GM13977 (cell line): ENCODE data around the gene KCNH8.
"Not testable (repeated sequence)": the region's sequence is repeated elsewhere in the genome, so short reads cannot be mapped to it uniquely, and the experiment has no call there.

Experiments
- DNase-seq: peaks from one replicate; pipeline ENCODE4 v3.0.0; 2012; ENCODE audit warnings: low spot score
- CTCF ChIP-seq: IDR thresholded peaks from 2 replicates; pipeline ENCODE4 v1.5.1; 2012; ENCODE audit warnings: mild to moderate bottlenecking, control low read depth; ENCODE audit not compliant: insufficient read depth; ENCODE audit errors: extremely low read depth, missing control alignments
- in situ Hi-C: fragments of 300-500 bp; cut with MboI; formaldehyde crosslinking; loops from one replicate; pipeline ENCODE4 v1.12.0; 2022; ENCODE audit warnings: low sequenced_read_pairs, low pct_unique_long_range_greater_than_20kb, mixed read lengths, inconsistent platforms; ENCODE audit not compliant: unreplicated experiment

The KCNH8 gene

GRCh38 chr3:19147905-19148767, at the start of gene KCNH8:
TSS of gene KCNH8 (plus strand) at chr3:19148510. CDS start at chr3:19148720, 210 bp downstream.
- TF ChIP-seq CTCF = no peak
- peak; percentile 32 for DNase-seq

GRCh38 chr3:19102654-19103290, 45.5 kb upstream of the KCNH8 start:
- in situ Hi-C loops, DNase-seq: not testable (repeated sequence)

More at GRCh38 chr3:19147905-19148767, at the start of gene KCNH8:
- in situ Hi-C loops = no loop called here

- in situ Hi-C loops = no loop called here
- no peak for TF ChIP-seq CTCF
- DNase-seq = no peak
Measured at GRCh38 chr3:19103510-19103909, 44.8 kb upstream of the KCNH8 start.

- no peak for TF ChIP-seq CTCF
- no peak for DNase-seq
- in situ Hi-C loops = no loop called here
Measured at GRCh38 chr3:19104459-19104858, 43.9 kb upstream of the KCNH8 start.

GRCh38 chr3:19105826-19106225, 42.5 kb upstream of the KCNH8 start:
- in situ Hi-C loops = no loop called here
- TF ChIP-seq CTCF = no peak
- DNase-seq = no peak

GRCh38 chr3:19106307-19106706, 42.0 kb upstream of the KCNH8 start:
- DNase-seq = no peak
- in situ Hi-C loops = no loop called here
- TF ChIP-seq CTCF = no peak

- no peak for DNase-seq
- in situ Hi-C loops = no loop called here
Measured at GRCh38 chr3:19107719-19108118, 40.6 kb upstream of the KCNH8 start.

More at GRCh38 chr3:19107719-19108118, 40.6 kb upstream of the KCNH8 start:
- TF ChIP-seq CTCF = no peak
